GM12874 (cell line): ENCODE results near the gene SPO11.

ENCODE experiments used
- TF ChIP-seq, protein P1 (sequence below): IDR thresholded peaks from 2 replicates; pipeline ENCODE4 v1.5.1; 2011; ENCODE audit warnings: low read depth, mild to moderate bottlenecking, control low read depth, low read length, moderate library complexity; ENCODE audit not compliant: insufficient read depth

The SPO11 gene

DNA sequence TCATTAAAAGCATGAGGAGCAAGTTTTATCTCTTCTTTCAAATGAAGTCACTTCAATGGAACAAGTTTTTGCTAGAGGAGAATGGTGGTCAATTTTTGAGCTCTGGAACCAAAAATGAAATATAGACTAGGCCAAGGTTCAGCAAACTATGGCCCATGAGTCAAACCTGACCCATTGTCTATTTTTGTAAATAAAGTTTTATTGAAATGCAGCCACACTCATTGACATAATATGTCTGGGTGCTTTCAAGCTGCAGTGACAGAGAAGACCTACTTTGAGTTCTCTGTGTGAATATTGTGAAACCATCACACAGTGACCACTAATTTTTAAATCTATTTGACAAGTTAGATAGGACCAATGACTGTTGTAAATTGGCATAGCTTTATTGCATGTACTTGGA is 34.8 kb downstream of the SPO11 start:
- TF ChIP-seq, protein P1, sequence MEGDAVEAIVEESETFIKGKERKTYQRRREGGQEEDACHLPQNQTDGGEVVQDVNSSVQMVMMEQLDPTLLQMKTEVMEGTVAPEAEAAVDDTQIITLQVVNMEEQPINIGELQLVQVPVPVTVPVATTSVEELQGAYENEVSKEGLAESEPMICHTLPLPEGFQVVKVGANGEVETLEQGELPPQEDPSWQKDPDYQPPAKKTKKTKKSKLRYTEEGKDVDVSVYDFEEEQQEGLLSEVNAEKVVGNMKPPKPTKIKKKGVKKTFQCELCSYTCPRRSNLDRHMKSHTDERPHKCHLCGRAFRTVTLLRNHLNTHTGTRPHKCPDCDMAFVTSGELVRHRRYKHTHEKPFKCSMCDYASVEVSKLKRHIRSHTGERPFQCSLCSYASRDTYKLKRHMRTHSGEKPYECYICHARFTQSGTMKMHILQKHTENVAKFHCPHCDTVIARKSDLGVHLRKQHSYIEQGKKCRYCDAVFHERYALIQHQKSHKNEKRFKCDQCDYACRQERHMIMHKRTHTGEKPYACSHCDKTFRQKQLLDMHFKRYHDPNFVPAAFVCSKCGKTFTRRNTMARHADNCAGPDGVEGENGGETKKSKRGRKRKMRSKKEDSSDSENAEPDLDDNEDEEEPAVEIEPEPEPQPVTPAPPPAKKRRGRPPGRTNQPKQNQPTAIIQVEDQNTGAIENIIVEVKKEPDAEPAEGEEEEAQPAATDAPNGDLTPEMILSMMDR = no peak

DNA sequence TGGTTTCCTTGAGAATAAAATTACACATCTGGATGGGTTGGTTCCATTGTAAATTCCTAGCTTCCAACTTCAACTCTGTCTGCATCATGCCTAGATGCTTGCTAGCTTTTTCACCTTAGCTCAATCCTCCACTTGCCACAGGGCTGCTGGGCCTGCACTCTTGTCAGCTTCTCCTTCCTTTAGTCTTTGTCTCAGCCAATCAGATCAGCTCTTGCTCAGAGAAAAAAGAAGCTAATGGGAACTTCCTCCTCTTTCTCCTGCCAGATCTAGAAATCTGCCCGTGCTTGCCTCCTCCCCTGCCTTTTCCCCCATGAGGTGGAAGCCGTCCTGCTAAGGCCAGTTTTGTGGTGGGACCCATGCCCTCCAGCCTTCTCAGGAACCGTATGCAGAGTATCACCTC is 40.0 kb downstream of the SPO11 start:
- TF ChIP-seq, protein P1 = no peak

DNA sequence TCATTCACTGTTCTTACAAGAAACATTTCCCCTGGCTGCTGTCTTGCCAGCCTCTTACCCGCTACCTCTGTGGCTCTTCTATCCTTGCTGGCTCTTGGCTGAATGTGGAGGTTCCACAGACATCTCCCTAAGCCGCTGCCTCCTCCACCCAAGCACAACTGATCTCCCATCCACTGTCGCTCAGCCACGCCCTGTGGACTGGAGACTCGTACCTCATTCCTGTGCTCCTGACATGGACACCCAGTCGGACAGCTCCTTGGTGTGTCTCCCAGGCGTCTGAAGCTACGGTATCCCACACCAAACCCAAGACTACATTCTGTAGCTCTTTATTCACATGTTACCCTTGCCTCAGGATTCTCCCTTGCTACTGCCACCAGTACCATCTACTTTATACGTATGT is 40.7 kb downstream of the SPO11 start:
- TF ChIP-seq, protein P1 = no peak

DNA sequence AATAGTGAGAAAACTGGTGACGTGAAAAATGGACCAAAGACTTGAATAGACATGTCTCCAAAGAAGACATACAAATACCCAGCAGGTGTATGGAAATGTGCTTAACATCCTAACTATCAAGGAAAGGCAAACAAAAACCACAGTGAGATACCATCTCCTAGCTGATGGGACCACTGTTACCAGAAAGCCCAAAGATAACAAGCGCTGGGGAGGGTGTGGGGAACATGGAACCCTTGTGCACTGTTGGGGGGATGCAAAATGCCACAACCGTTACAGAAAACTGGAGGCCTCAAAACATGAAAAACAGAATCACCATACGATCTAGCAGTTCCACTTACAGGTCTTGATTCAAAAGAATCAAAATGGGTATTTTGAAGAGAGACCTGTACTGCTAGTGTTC is 41.8 kb downstream of the SPO11 start:
- TF ChIP-seq, protein P1 = no peak

DNA sequence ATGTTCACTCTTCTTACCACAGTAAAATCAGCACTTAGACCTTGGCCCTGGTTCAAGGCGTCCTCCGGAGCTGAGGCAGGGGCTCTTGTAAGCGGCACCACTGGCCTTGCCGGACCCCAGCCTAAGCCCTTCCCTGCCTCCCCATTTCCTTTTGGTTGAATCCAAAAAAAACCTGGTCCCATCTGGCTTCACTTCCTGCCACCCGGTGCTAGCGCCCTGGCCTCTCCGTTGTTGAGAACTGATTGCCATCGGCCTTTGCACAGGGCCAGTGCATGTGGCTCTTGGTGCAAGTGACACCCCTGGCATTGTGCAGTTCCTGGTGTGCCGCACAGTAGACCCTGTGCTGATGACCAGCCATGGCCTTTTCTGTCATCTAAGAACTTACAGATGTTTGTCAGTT is 42.6 kb downstream of the SPO11 start:
- TF ChIP-seq, protein P1 = no peak

DNA sequence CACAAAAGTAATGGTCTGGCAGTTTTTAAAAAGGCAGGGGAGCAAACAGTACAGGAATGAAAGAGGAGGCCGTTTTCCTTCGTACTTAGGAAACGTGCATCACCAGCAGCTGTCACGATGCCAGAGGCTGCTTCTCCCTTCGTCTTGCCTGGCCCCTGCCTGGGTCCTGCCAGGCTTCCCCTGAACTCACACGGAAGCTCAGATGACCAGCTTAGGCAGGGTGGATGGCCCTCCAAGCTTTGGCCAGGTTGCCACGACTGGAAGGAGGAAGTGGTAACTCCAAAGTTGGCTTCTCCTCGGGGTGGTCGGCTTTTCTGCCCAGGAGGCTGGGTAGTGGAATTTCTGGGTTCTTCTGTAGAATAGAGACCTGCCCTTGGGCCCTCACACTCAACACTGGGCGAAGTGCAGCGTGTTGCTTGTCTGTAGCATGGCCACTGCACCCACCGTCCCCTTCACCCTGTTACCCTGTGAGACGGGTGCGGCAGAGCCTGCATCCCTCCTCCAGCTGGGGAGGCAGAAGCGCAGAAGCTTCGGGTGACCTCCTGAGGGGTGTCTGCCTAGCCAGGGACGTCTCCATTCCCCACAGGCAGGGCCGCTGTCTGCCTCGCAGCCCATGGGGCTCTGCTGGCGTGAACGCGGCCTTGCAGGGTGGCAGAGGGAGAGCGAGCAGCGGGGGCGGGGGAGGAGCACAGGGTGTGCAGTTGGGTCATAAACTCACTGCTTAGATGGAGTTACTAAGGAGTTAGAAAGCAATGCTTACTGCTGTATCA is 43.2 kb downstream of the SPO11 start:
- TF ChIP-seq, protein P1 = no peak

DNA sequence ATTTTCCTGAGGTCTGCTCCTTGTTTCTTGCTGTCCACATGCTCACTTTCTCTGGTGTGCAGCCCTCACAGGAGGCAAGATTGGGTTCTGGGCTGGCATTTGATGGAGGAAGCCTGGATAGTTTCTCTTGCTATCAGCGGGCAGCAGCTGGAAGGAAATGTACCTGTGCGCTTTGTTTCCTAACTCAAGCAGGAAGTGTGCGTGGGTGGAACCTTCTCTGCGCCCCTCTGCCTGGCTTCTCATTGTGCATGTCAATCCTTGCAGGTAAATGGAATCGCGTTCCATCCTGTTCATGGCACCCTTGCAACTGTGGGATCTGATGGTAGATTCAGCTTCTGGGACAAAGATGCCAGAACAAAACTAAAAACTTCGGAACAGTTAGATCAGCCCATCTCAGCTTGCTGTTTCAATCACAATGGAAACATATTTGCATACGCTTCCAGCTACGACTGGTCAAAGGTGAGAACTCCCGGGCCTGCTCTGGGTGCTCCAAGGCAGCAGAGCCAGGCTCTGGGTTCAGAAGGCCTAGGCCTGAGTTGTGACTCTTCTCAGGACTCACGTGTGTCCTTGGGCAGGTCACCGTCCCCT is 44.8 kb downstream of the SPO11 start:
- TF ChIP-seq, protein P1 = no peak
